ENCODE data around the gene C14orf119.
A peak's percentile ranks its signal among the peaks of the same experiment; 100 is the strongest.

Gene C14orf119

GRCh38 chr14:23119363-23120327 is 24.3 kb downstream of the C14orf119 start:
- ATAC-seq (ENCODE audit: low read depth) (no peak), DNase-seq (ENCODE audit: low spot score) (no peak)
- no peaks in the 10 kb centered on the region for H3K27me3 ChIP-seq (ENCODE audit: insufficient read depth, poor library complexity, severe bottlenecking)
- no peak overlapping the region for H3K27ac ChIP-seq (ENCODE audit: poor library complexity, severe bottlenecking)
- H3K9me3 ChIP-seq (ENCODE audit: severe bottlenecking) = no peaks in the 10 kb centered on the region
- H3K36me3 ChIP-seq (ENCODE audit: low read depth) = no peaks in the 10 kb centered on the region
- TF ChIP-seq, protein P1, sequence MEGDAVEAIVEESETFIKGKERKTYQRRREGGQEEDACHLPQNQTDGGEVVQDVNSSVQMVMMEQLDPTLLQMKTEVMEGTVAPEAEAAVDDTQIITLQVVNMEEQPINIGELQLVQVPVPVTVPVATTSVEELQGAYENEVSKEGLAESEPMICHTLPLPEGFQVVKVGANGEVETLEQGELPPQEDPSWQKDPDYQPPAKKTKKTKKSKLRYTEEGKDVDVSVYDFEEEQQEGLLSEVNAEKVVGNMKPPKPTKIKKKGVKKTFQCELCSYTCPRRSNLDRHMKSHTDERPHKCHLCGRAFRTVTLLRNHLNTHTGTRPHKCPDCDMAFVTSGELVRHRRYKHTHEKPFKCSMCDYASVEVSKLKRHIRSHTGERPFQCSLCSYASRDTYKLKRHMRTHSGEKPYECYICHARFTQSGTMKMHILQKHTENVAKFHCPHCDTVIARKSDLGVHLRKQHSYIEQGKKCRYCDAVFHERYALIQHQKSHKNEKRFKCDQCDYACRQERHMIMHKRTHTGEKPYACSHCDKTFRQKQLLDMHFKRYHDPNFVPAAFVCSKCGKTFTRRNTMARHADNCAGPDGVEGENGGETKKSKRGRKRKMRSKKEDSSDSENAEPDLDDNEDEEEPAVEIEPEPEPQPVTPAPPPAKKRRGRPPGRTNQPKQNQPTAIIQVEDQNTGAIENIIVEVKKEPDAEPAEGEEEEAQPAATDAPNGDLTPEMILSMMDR (IDR thresholded peaks at IDR 0.05; ENCODE audit: poor library complexity, severe bottlenecking) = no peak
- H3K4me3 ChIP-seq (ENCODE audit: severe bottlenecking) = no peak overlapping the region
- H3K4me1 ChIP-seq (ENCODE audit: insufficient read depth, poor library complexity, severe bottlenecking) = peaks cover 18% of the 10 kb centered on the region

GRCh38 chr14:23120541-23121251 is 25.4 kb downstream of the C14orf119 start:
- Histone ChIP-seq H3K4me3 (ENCODE audit: severe bottlenecking) (no peak overlapping the region), H3K4me1 (ENCODE audit: insufficient read depth, poor library complexity, severe bottlenecking) (peaks cover 10% of the 10 kb centered on the region), H3K27me3 (ENCODE audit: insufficient read depth, poor library complexity, severe bottlenecking) (no peaks in the 10 kb centered on the region), H3K9me3 (ENCODE audit: severe bottlenecking) (no peaks in the 10 kb centered on the region), H3K27ac (ENCODE audit: poor library complexity, severe bottlenecking) (no peak overlapping the region), H3K36me3 (ENCODE audit: low read depth) (no peaks in the 10 kb centered on the region)
- DNase-seq (ENCODE audit: low spot score) (no peak), ATAC-seq (ENCODE audit: low read depth) (peak; percentile 86)
- TF ChIP-seq, protein P1 (IDR thresholded peaks at IDR 0.05; ENCODE audit: poor library complexity, severe bottlenecking) = peak; percentile 100

- H3K36me3 ChIP-seq (ENCODE audit: low read depth) = no peaks in the 10 kb centered on the region
- H3K9me3 ChIP-seq (ENCODE audit: severe bottlenecking) = no peaks in the 10 kb centered on the region
- H3K27ac ChIP-seq (ENCODE audit: poor library complexity, severe bottlenecking) = no peak overlapping the region
- no peak overlapping the region for H3K4me3 ChIP-seq (ENCODE audit: severe bottlenecking)
- H3K27me3 ChIP-seq (ENCODE audit: insufficient read depth, poor library complexity, severe bottlenecking) = no peaks in the 10 kb centered on the region
- DNase-seq (ENCODE audit: low spot score) = no peak
- no peak for ATAC-seq (ENCODE audit: low read depth)
- peaks cover 6% of the 10 kb centered on the region for H3K4me1 ChIP-seq (ENCODE audit: insufficient read depth, poor library complexity, severe bottlenecking)
- TF ChIP-seq, protein P1 (IDR thresholded peaks at IDR 0.05; ENCODE audit: poor library complexity, severe bottlenecking) = no peak
Observed at GRCh38 chr14:23121361-23121771, 26.1 kb downstream of the C14orf119 start.

DNA sequence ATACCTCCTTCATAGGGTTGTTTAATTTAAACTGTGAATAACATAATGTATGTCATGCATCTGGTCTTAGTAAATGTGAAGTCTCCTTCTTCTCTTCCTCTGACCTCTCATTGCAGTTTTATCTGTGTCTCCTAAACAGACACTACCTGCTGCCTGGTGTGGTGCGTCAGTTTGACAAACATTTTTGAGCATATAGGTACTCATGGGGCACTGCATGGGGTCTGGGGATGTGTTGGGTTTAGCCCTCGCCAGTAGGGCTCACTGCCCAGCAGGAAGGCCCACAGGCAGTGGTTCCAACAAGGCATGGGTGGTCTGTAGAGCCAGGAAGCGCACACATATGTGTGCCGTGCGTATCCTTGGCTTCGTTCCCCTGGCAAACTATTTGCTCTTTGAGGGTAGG is 26.8 kb downstream of the C14orf119 start:
- Histone ChIP-seq H3K9me3 (ENCODE audit: severe bottlenecking) (no peaks in the 10 kb centered on the region), H3K36me3 (ENCODE audit: low read depth) (no peaks in the 10 kb centered on the region), H3K4me1 (ENCODE audit: insufficient read depth, poor library complexity, severe bottlenecking) (peaks cover 2% of the 10 kb centered on the region), H3K27ac (ENCODE audit: poor library complexity, severe bottlenecking) (no peak overlapping the region), H3K27me3 (ENCODE audit: insufficient read depth, poor library complexity, severe bottlenecking) (no peaks in the 10 kb centered on the region), H3K4me3 (ENCODE audit: severe bottlenecking) (no peak overlapping the region)
- ATAC-seq (ENCODE audit: low read depth) (no peak), DNase-seq (ENCODE audit: low spot score) (no peak)
- TF ChIP-seq, protein P1 (IDR thresholded peaks at IDR 0.05; ENCODE audit: poor library complexity, severe bottlenecking) = no peak
